ENCODE data around the gene IGDCC3.
"Not testable (repeated sequence)": the region's sequence is repeated elsewhere in the genome, so short reads cannot be mapped to it uniquely, and the experiment has no call there.

The IGDCC3 gene

DNA sequence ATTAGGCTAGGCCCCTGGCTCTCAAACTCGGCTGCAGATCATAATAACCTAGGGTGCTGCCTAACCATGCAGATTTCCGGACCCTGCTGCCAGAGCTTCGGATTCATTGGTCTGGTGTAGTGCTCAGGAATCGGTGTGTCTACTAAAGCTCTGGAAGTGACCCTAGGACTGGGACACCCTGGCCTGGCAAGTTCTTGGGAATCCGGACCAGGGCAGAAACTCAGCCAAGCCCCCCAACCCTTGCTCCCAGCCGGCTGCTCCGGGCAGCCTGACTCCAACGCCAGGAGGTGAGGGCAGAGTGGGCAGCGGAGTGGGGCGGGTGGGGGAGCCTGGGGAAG, 23.0 kb downstream of the IGDCC3 start:
- Histone ChIP-seq H3K27ac (replicated peaks) (no peak overlapping the region), H3K27me3 (ENCODE audit: insufficient read depth, poor library complexity, severe bottlenecking) (peaks cover 42% of the 10 kb centered on the region), H3K4me3 (replicated peaks; ENCODE audit: insufficient read depth, low read length) (no peak overlapping the region)
- TF ChIP-seq GABPA (IDR thresholded peaks at IDR 0.05; ENCODE audit: low read depth) = no peak
- TF ChIP-seq, protein P1, sequence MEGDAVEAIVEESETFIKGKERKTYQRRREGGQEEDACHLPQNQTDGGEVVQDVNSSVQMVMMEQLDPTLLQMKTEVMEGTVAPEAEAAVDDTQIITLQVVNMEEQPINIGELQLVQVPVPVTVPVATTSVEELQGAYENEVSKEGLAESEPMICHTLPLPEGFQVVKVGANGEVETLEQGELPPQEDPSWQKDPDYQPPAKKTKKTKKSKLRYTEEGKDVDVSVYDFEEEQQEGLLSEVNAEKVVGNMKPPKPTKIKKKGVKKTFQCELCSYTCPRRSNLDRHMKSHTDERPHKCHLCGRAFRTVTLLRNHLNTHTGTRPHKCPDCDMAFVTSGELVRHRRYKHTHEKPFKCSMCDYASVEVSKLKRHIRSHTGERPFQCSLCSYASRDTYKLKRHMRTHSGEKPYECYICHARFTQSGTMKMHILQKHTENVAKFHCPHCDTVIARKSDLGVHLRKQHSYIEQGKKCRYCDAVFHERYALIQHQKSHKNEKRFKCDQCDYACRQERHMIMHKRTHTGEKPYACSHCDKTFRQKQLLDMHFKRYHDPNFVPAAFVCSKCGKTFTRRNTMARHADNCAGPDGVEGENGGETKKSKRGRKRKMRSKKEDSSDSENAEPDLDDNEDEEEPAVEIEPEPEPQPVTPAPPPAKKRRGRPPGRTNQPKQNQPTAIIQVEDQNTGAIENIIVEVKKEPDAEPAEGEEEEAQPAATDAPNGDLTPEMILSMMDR (IDR thresholded peaks at IDR 0.05; ENCODE audit: insufficient read depth, low read length) = no peak
- no peak for TF ChIP-seq SPI1 (IDR thresholded peaks at IDR 0.05; ENCODE audit: borderline replicate concordance, low read depth)
- TF ChIP-seq, protein P2, sequence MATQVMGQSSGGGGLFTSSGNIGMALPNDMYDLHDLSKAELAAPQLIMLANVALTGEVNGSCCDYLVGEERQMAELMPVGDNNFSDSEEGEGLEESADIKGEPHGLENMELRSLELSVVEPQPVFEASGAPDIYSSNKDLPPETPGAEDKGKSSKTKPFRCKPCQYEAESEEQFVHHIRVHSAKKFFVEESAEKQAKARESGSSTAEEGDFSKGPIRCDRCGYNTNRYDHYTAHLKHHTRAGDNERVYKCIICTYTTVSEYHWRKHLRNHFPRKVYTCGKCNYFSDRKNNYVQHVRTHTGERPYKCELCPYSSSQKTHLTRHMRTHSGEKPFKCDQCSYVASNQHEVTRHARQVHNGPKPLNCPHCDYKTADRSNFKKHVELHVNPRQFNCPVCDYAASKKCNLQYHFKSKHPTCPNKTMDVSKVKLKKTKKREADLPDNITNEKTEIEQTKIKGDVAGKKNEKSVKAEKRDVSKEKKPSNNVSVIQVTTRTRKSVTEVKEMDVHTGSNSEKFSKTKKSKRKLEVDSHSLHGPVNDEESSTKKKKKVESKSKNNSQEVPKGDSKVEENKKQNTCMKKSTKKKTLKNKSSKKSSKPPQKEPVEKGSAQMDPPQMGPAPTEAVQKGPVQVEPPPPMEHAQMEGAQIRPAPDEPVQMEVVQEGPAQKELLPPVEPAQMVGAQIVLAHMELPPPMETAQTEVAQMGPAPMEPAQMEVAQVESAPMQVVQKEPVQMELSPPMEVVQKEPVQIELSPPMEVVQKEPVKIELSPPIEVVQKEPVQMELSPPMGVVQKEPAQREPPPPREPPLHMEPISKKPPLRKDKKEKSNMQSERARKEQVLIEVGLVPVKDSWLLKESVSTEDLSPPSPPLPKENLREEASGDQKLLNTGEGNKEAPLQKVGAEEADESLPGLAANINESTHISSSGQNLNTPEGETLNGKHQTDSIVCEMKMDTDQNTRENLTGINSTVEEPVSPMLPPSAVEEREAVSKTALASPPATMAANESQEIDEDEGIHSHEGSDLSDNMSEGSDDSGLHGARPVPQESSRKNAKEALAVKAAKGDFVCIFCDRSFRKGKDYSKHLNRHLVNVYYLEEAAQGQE (IDR thresholded peaks at IDR 0.05; ENCODE audit: insufficient replicate concordance, low read depth) = no peak
- TF ChIP-seq POLR2AphosphoS5 (IDR thresholded peaks at IDR 0.05; ENCODE audit: low read depth) = no peak
- DNase-seq (ENCODE audit: low read depth in 1 of 2, low spot score in 1 of 2) = no peak

DNA sequence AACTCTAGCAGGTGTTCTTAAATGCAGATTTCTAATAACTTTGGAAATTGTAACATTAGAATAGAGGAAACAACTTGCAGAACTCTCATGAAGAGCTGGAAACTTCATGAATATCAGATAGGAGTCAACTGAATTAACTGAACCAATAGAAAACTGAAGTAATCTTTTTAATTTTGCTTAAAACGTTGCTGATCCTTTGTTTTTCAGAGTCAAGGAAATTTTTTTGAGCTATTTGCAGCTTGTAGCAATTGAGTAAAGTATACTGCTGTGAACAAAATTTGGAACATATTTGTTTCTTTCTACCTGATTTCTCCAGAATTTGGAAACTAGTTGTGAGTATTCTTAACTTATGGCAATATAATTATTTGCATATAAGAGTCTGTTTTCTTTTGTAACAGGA, 25.8 kb downstream of the IGDCC3 start:
- not testable (repeated sequence) for H3K27ac ChIP-seq (replicated peaks); DNase-seq (ENCODE audit: low read depth in 1 of 2, low spot score in 1 of 2); H3K4me3 ChIP-seq (replicated peaks; ENCODE audit: insufficient read depth, low read length)
- peaks cover 34% of the 10 kb centered on the region for H3K27me3 ChIP-seq (ENCODE audit: insufficient read depth, poor library complexity, severe bottlenecking)

DNA sequence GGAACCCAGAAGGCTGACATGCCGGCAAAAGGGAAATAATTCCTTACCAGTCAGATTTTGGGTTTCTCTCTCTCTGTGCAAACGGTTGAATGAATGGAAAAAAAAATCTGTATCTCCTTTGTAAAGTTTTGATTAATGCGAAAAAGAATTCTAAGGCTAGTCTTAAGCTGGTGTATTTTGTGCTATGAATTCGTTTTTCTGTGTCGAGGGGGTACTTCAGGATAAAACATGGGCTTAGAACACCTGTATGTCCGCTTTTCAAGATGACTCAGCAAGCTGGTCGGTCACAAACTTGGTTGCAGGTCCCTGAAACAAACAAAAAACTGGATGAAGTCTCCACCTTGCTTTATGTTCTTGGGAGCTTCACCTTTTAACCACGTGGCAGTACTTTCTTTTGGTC, 28.5 kb downstream of the IGDCC3 start:
- no peak for DNase-seq (ENCODE audit: low read depth in 1 of 2, low spot score in 1 of 2)
- TF ChIP-seq SPI1 (IDR thresholded peaks at IDR 0.05; ENCODE audit: borderline replicate concordance, low read depth) (no peak), POLR2AphosphoS5 (IDR thresholded peaks at IDR 0.05; ENCODE audit: low read depth) (no peak), GABPA (IDR thresholded peaks at IDR 0.05; ENCODE audit: low read depth) (no peak)
- TF ChIP-seq, protein P2 (IDR thresholded peaks at IDR 0.05; ENCODE audit: insufficient replicate concordance, low read depth) = no peak
- TF ChIP-seq, protein P1 (IDR thresholded peaks at IDR 0.05; ENCODE audit: insufficient read depth, low read length) = no peak
- H3K27ac ChIP-seq (replicated peaks) = no peak overlapping the region
- no peak overlapping the region for H3K4me3 ChIP-seq (replicated peaks; ENCODE audit: insufficient read depth, low read length)
- peaks cover 21% of the 10 kb centered on the region for H3K27me3 ChIP-seq (ENCODE audit: insufficient read depth, poor library complexity, severe bottlenecking)

DNA sequence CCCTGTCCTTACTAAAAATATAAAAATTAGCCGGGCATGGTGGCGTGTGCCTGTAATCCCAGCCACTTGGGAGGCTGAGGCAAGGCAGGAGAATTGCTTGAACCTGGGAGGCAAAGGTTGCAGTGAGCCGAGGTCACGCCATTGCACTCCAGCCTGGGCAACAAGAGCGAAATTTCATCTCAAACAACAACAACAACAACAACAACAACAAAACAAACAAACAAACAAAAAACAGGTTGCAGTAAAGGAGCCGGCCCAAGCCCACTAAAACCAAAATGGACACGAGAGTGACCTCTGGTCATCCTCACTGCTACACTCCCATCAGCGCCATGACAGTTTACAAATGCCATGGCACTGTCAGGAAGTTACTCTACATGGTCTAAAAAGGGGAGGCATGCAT, 30.0 kb downstream of the IGDCC3 start:
- H3K4me3 ChIP-seq (replicated peaks; ENCODE audit: insufficient read depth, low read length); DNase-seq (ENCODE audit: low read depth in 1 of 2, low spot score in 1 of 2); H3K27ac ChIP-seq (replicated peaks): not testable (repeated sequence)
- H3K27me3 ChIP-seq (ENCODE audit: insufficient read depth, poor library complexity, severe bottlenecking) = peaks cover 12% of the 10 kb centered on the region

DNA sequence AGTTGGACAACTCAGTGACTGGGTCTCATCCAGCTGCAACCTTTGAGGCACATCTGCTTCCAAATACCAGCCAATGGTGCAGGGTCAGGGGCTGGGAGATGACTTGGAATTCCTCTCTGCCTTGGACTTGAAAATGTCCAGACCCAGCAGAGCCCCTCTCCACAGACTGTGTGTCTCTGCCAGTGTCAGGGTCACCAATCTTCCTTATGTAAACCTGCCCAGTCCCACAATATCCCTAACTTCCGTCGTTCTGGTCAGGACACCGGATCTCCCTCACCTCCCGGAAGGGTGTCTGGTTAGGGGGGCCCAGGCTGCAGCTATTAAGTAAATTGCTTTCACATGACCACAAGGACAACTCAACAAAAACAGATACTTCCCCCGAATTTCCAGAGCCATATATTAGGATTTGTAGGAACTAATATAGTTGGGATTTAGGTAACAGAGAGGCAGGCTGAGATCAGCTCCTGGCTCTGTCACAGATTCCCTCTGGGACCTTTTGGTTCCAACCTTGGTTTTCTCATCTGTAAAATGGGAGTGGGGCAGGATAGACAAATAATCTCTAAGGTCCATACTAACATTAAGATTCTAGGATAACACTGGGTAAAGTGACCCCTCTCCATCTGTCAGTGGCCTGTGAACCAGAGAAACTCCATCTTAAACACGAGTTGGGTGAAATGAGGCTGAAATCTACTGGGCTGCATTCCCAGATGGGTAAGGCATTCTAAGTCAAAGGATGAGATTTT, 30.8 kb downstream of the IGDCC3 start:
- no peak overlapping the region for H3K27ac ChIP-seq (replicated peaks)
- H3K27me3 ChIP-seq (ENCODE audit: insufficient read depth, poor library complexity, severe bottlenecking) = peaks cover 8% of the 10 kb centered on the region
- DNase-seq (ENCODE audit: low read depth in 1 of 2, low spot score in 1 of 2) = no peak
- TF ChIP-seq, protein P1 (IDR thresholded peaks at IDR 0.05; ENCODE audit: insufficient read depth, low read length) = no peak
- TF ChIP-seq POLR2AphosphoS5 (IDR thresholded peaks at IDR 0.05; ENCODE audit: low read depth) (no peak), GABPA (IDR thresholded peaks at IDR 0.05; ENCODE audit: low read depth) (no peak), SPI1 (IDR thresholded peaks at IDR 0.05; ENCODE audit: borderline replicate concordance, low read depth) (no peak)
- TF ChIP-seq, protein P2 (IDR thresholded peaks at IDR 0.05; ENCODE audit: insufficient replicate concordance, low read depth) = no peak
- no peak overlapping the region for H3K4me3 ChIP-seq (replicated peaks; ENCODE audit: insufficient read depth, low read length)
